ENCODE results near the gene RCCD1. TPM values are rescaled to one million over a fixed set of nuclear protein-coding genes. Genes with fewer than 3 reads are reported as not detected.
A peak's percentile ranks its signal among the peaks of the same experiment; 100 is the strongest.

The RCCD1 gene
- total and polyA plus RNA-seq, 2 donors (not counting 1 experiment from before 2014, with no cell fraction given), result 11.0 to 20.5 TPM

- intact Hi-C loops (cut with micrococcal nuclease), result no loop called here
- Histone ChIP-seq H3K4me2 (replicated peaks; ENCODE audit: low read depth, low read length, poor library complexity, severe bottlenecking) (no peak overlapping the region), H3K79me2 (ENCODE audit: control insufficient read depth, insufficient read depth, low read length) (no peaks in the 10 kb centered on the region), H3K9ac (ENCODE audit: low read length) (no peak overlapping the region), H3K4me3 (ENCODE audit: control extremely low read depth in 1 of 5, extremely low read depth in 1 of 5, insufficient read depth in 1 of 5, low read depth in 2 of 5, low read length in 4 of 5) (no peak overlapping the region), H3K9me3 (ENCODE audit: control extremely low read depth in 1 of 3, control insufficient read depth in 2 of 3, insufficient read depth in 1 of 3, low read length in 2 of 3) (no peaks in the 10 kb centered on the region), H4K20me1 (ENCODE audit: control insufficient read depth, insufficient read depth, low read length, poor library complexity, severe bottlenecking) (no peaks in the 10 kb centered on the region), H3K4me1 (ENCODE audit: control insufficient read depth in 2 of 2, insufficient read depth in 2 of 2, low read length in 2 of 2) (peaks cover 0 to 11% of the 10 kb centered on the region in 2 donors), H2AFZ (ENCODE audit: insufficient read depth, low read depth, low read length, poor library complexity, severe bottlenecking) (peak overlapping the region; percentile 2), H3K27ac (ENCODE audit: low read length in 2 of 2) (no peak overlapping the region), H3K36me3 (replicated peaks in 1 of 2; ENCODE audit: control extremely low read depth in 1 of 2, control insufficient read depth in 1 of 2, extremely low read depth in 1 of 2, insufficient read depth in 2 of 2, low read length in 1 of 2) (peaks cover 2 to 92% of the 10 kb centered on the region in 2 experiments), H3K27me3 (replicated peaks in 1 of 4; ENCODE audit: control extremely low read depth in 1 of 4, control insufficient read depth in 3 of 4, insufficient read depth in 4 of 4, low read length in 3 of 4) (no peaks in the 10 kb centered on the region)
- CTCF ChIA-PET, result interaction anchor here (0.8 kb wide), 1 partner anchor 40 kb away, joined by 4 read pairs; no protein-coding TSS in a partner anchor
- no peak for ATAC-seq (ENCODE audit: low read depth)
- 58% methylated on average over 24 of the region's 25 CpGs for WGBS (ENCODE audit: insufficient coverage)
- H3K27me3 Mint-ChIP-seq, result no peaks in the 10 kb centered on the region
- no peak for DNase-seq
- POLR2A ChIA-PET, result no interaction called here
- H3K9me3 Mint-ChIP-seq (ENCODE audit: insufficient read depth), result no peaks in the 10 kb centered on the region
- H3K4me3 Mint-ChIP-seq, result no peak overlapping the region
- peaks cover 10% of the 10 kb centered on the region for H3K4me1 Mint-ChIP-seq
- TF ChIP-seq CTCF (IDR thresholded peaks at IDR 0.05), result no peak
- no peak for TF ChIP-seq EZH2 (IDR thresholded peaks at IDR 0.05; ENCODE audit: borderline replicate concordance, insufficient read depth, low read depth, low read length, poor library complexity, severe bottlenecking)
- peak overlapping the region; percentile 80 for H3K27ac Mint-ChIP-seq
Observed at GRCh38 chr15:90915808-90916440, 38.8 kb upstream of the RCCD1 start.

- H3K4me3 Mint-ChIP-seq, result no peak overlapping the region
- Histone ChIP-seq H3K36me3 (replicated peaks in 1 of 2; ENCODE audit: control extremely low read depth in 1 of 2, control insufficient read depth in 1 of 2, extremely low read depth in 1 of 2, insufficient read depth in 2 of 2, low read length in 1 of 2) (peaks cover 6 to 92% of the 10 kb centered on the region in 2 experiments), H3K27ac (ENCODE audit: low read length in 2 of 2) (no peak overlapping the region), H3K9ac (ENCODE audit: low read length) (no peak overlapping the region), H3K27me3 (replicated peaks in 1 of 4; ENCODE audit: control extremely low read depth in 1 of 4, control insufficient read depth in 3 of 4, insufficient read depth in 4 of 4, low read length in 3 of 4) (no peaks in the 10 kb centered on the region), H3K4me3 (ENCODE audit: control extremely low read depth in 1 of 5, extremely low read depth in 1 of 5, insufficient read depth in 1 of 5, low read depth in 2 of 5, low read length in 4 of 5) (no peak overlapping the region), H3K4me2 (replicated peaks; ENCODE audit: low read depth, low read length, poor library complexity, severe bottlenecking) (no peak overlapping the region), H2AFZ (ENCODE audit: insufficient read depth, low read depth, low read length, poor library complexity, severe bottlenecking) (no peak overlapping the region), H4K20me1 (ENCODE audit: control insufficient read depth, insufficient read depth, low read length, poor library complexity, severe bottlenecking) (no peaks in the 10 kb centered on the region), H3K79me2 (ENCODE audit: control insufficient read depth, insufficient read depth, low read length) (no peaks in the 10 kb centered on the region), H3K9me3 (ENCODE audit: control extremely low read depth in 1 of 3, control insufficient read depth in 2 of 3, insufficient read depth in 1 of 3, low read length in 2 of 3) (no peaks in the 10 kb centered on the region), H3K4me1 (ENCODE audit: control insufficient read depth in 2 of 2, insufficient read depth in 2 of 2, low read length in 2 of 2) (peaks cover 0 to 11% of the 10 kb centered on the region in 2 donors)
- H3K27me3 Mint-ChIP-seq, result no peaks in the 10 kb centered on the region
- no peaks in the 10 kb centered on the region for H3K9me3 Mint-ChIP-seq (ENCODE audit: insufficient read depth)
- POLR2A ChIA-PET, result no interaction called here
- no peak for DNase-seq
- CTCF ChIA-PET, result no interaction called here
- WGBS (ENCODE audit: insufficient coverage), result 81% methylated on average over 11 of the region's 11 CpGs
- H3K4me1 Mint-ChIP-seq, result peaks cover 10% of the 10 kb centered on the region
- intact Hi-C loops (cut with micrococcal nuclease), result no loop called here
- TF ChIP-seq EZH2 (IDR thresholded peaks at IDR 0.05; ENCODE audit: borderline replicate concordance, insufficient read depth, low read depth, low read length, poor library complexity, severe bottlenecking) (no peak), CTCF (IDR thresholded peaks at IDR 0.05) (no peak)
- no peak for ATAC-seq (ENCODE audit: low read depth)
- peak overlapping the region; percentile 80 for H3K27ac Mint-ChIP-seq
Observed at GRCh38 chr15:90916461-90916860, 38.2 kb upstream of the RCCD1 start.
